GM18502 (cell line): Measurements from ENCODE around the gene ZNF584.

Source experiments
- ATAC-seq: cut with Tn5 transposase; IDR thresholded peaks from one replicate; pipeline ENCODE4 v1.9.1; 2021; ENCODE audit warnings: mild to moderate bottlenecking; ENCODE audit not compliant: unreplicated experiment, poor library complexity

The ZNF584 gene

GRCh38 chr19:58451358-58452101, 43.1 kb downstream of the ZNF584 start, which contains the start of gene ZNF324B:
Gene ZNF324B (plus strand): TSS chr19:58451622. CDS start chr19:58453702, 2,080 bp downstream.
- peak; percentile 94 for ATAC-seq

- ATAC-seq: no peak
Observed at GRCh38 chr19:58453743-58454142, 45.3 kb downstream of the ZNF584 start.

- ATAC-seq: no peak
Observed at GRCh38 chr19:58455306-58455705, 46.9 kb downstream of the ZNF584 start.

- no peak for ATAC-seq
Observed at GRCh38 chr19:58456111-58456510, 47.7 kb downstream of the ZNF584 start.

- no peak for ATAC-seq
Observed at GRCh38 chr19:58460039-58460438, 51.6 kb downstream of the ZNF584 start.

- ATAC-seq: peak; percentile 19
Observed at GRCh38 chr19:58466089-58466759, 57.8 kb downstream of the ZNF584 start.

GRCh38 chr19:58466760-58467589, 58.5 kb downstream of the ZNF584 start, which contains the start of gene ZNF324:
Gene ZNF324 (plus strand): TSS chr19:58467080. CDS start chr19:58469186, 2,106 bp downstream.
- peak; percentile 95 for ATAC-seq
